Measurements from ENCODE around the gene TSPAN5.

Gene TSPAN5

GRCh38 chr4:98620087-98620784 lies 38.2 kb downstream of the TSPAN5 start:
- no peak for DNase-seq (ENCODE audit: low read depth in 2 of 3, low spot score in 2 of 3)

DNA sequence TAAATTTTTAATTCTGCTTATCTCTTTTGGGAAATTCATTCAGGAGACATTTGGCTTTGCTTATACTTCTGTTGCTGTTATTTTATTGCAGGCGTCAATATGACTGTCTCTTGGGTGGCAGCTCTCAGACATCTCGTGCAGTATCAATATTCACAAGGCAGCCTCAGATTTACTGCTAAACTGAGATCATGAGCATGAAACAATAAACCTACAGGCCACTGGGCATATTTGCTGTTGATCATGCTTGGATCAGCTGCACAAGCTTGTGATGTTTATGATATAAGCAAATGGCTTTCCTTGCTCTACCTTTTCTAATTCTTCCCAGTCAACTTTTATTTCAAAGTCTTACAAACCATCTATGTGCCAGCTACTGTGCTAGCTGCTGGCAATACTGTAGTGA lies 39.2 kb downstream of the TSPAN5 start:
- DNase-seq (ENCODE audit: low read depth in 2 of 3, low spot score in 2 of 3), result no peak

DNA sequence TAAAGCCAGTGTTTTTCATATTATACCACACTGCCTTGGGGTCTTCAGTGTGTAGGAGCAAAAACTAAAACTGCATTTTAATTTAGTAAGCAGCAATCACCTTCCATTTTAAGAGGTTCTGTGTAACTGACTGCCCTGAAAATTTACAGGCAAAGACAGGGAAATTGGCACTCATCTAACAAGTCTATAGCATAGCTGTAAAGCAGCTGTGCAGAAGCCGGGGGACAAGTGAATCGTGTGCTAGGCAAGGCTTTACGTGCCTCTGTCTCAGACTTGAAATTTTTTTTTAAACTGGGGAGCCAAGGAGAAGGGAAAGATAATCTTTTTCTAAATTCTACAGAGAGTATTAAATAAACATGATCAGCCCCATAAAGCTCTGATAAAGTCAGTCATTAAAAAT lies 39.7 kb downstream of the TSPAN5 start:
- no peak for DNase-seq (ENCODE audit: low read depth in 2 of 3, low spot score in 2 of 3)

DNA sequence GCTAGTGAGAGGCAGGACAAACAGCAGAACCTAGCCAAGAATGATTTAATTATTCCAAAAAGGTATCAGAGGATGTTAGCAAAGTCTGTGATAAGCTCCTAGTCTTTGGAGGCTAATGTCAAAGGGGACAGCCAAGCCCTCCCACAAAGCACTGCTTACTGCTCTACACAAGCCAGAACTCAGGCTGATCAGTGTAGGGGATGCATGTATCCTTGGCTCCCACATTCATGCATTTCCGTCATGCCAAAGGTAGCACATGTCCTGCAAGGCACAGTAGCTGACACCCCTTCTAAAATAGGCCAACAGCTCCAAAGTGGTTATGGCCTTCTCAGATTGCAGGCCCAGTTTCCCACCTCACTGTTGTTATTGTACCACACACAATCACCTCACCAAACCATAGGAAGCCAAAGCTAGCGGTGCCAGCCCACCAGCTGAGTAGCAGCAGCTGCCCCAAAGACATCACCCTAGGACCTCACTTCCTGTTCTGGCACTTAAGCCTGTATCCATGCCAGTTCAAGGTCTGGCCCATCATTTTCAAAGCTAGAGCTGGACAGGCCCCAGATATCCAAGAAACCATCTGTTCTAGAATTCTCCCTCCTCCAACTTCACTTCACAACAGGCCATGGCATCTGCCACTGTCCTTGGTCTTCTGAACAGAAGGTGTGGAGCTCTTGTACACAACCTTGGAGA lies 40.9 kb downstream of the TSPAN5 start:
- no peak for DNase-seq (ENCODE audit: low read depth in 2 of 3, low spot score in 2 of 3)

DNA sequence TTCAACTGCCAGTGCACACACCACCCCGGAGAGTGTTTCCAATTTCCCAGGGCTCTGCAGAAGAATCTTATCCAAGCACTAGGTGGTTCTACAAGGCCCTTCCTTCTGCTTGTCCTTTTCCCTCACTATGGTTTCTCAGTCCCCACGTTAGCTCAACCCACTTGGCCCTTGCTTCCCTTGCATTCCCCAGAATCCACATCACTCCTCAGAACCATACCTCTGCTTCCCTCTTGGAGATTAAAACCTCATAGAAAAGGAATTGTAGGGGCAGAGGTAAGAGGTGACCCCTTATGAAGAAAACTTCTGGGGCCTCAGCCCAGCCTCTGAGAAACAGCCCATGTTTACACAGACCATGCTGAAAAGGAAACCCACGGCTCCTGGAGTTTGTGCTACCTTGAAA lies 42.4 kb downstream of the TSPAN5 start:
- no peak for DNase-seq (ENCODE audit: low read depth in 2 of 3, low spot score in 2 of 3)

DNA sequence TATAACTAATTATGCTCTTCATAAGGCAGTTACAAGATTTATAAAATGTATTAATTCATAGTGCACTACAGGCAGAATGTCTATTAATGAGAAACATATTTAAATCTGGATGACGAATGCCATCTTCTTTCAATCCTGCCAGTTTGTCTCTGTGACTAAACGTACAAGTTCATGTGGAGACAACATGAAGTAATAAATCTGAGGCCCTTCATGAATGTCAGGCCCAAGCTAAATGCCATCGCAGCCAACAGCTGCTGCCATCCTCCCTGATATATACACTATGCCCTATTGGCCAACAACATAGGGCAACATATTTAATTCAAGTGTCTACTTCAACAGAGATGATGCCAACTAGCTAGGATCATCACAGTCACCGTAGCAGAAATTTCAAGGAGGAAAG lies 43.7 kb downstream of the TSPAN5 start:
- DNase-seq (ENCODE audit: low read depth in 2 of 3, low spot score in 2 of 3), result no peak

GRCh38 chr4:98614094-98614493 lies 44.3 kb downstream of the TSPAN5 start:
- no peak for DNase-seq (ENCODE audit: low read depth in 2 of 3, low spot score in 2 of 3)

GRCh38 chr4:98613453-98614075 lies 44.8 kb downstream of the TSPAN5 start:
- DNase-seq (ENCODE audit: low read depth in 2 of 3, low spot score in 2 of 3), result no peak

- no peak for DNase-seq (ENCODE audit: low read depth in 2 of 3, low spot score in 2 of 3)
Measured at GRCh38 chr4:98612318-98613250, 45.8 kb downstream of the TSPAN5 start.

- no peak for DNase-seq (ENCODE audit: low read depth in 2 of 3, low spot score in 2 of 3)
Measured at GRCh38 chr4:98611677-98612317, 46.6 kb downstream of the TSPAN5 start.

GRCh38 chr4:98610926-98611676 lies 47.3 kb downstream of the TSPAN5 start:
- no peak for DNase-seq (ENCODE audit: low read depth in 2 of 3, low spot score in 2 of 3)

GRCh38 chr4:98610431-98610830 lies 48.0 kb downstream of the TSPAN5 start:
- no peak for DNase-seq (ENCODE audit: low read depth in 2 of 3, low spot score in 2 of 3)

DNA sequence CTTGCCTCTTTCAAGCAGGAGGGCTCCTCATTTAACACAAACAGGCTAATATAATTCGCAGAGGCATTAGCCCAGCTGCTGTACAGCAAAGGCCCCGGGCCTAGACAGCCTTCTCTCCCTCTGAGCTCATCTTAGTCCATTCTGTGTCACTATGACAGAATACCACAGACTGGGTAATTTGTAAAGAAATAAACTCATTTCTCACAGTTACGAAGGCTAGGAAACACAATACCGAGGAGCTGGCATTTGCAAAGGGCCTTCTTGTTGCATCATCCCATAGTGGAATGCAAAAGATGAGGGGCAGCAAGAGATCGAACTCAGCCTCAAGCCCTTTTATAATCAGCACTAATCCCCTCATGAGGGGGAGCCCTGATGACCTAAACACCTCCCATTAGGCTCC lies 48.5 kb downstream of the TSPAN5 start:
- DNase-seq (ENCODE audit: low read depth in 2 of 3, low spot score in 2 of 3), result no peak

GRCh38 chr4:98608356-98608755 lies 50.1 kb downstream of the TSPAN5 start:
- DNase-seq (ENCODE audit: low read depth in 2 of 3, low spot score in 2 of 3), result no peak

DNA sequence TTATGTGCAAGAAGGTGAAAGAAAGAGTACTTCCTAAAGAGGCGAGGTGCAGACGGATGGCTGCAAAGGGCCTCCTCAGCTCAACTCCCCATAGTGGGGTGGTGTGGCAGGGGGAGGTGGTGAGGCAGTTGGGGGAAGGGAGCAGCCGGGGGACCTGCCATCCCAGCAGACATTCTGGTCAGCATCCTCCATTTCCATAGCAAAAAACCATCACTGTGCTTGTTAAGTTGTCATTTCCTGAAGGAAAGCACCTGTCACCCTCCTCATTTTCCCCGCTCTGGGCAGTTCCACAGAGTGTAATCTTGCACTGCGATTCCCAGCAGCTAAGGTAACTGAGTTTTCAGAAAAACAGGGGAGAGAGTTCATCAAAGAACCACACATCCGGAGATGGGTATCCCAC lies 51.5 kb downstream of the TSPAN5 start:
- DNase-seq (ENCODE audit: low read depth in 2 of 3, low spot score in 2 of 3), result no peak

- no peak for DNase-seq (ENCODE audit: low read depth in 2 of 3, low spot score in 2 of 3)
Measured at GRCh38 chr4:98605216-98605615, 53.2 kb downstream of the TSPAN5 start.

DNA sequence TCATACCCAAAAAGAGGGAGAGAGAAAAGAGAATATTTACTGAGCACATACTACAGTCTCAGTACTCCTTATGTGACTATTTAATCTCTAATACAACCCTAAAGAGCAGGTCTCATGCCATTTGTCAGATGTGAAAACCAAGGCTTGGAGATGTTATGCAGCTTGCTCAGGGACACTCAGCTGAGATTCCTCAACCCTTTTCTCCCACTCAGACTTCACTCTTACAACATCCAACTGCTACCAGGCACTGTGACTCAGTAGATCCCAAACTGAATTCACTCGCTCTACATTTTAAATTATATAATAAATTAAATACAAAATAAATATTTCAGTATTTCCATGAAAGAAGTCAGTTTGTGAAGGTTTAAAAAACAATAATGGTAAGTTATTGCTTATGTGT lies 53.7 kb downstream of the TSPAN5 start:
- no peak for DNase-seq (ENCODE audit: low read depth in 2 of 3, low spot score in 2 of 3)

DNA sequence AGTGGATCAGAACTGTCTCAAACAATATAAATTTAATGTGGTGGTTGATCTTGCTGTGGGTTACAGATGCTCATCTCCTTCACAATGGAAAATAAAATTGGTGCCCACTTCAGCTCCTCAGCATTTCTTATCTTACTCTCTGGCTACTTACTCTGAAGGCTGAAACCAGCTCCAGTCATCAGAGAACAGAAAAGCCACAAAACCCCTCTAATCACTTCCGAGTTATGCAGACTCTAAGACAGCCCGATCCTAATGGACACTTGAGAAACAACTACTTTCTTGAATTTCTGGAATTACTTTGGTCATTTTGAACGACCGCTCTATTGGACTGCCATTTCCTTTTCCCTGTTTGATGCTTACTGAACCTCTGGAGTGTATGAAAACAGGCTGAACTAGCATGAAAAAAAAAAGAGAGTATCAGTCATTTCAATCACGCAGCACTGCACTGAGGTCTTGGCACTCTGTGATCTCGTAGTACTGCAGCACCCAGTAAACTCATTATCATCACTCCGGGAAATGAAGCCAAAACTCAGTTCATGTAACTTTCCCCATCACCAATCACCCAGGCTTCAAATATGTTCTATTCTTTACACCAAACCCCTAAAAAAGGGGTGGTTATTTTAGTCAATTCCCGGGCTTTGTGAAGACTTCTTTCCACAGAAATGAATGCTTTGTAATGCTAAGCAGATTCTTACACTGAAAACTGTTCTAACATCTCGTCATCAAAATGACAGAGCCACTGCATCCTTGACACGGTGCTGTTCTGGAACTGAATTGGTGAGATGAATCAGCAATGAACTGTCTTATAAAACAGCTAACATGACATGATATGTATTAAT lies 54.5 kb downstream of the TSPAN5 start:
- DNase-seq (ENCODE audit: low read depth in 2 of 3, low spot score in 2 of 3), result no peak

DNA sequence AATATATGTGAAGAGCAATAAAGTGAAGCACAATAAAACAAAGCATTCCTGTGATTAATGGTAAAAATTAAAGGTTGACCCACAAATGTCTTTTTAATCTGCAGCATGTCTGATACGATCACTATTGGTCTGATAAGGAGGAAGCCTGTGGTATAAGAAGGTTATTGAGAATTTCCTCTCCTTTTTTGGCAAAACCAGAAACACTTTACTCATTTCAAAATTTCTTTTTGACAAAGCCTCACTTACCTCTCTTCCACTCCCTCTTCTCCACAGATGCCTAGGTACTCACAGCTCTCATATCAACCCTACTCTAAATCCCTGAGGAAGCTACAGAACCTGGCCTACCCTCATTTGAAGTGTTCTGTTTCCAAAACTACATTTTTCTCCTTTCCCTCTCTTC lies 56.1 kb downstream of the TSPAN5 start:
- DNase-seq (ENCODE audit: low read depth in 2 of 3, low spot score in 2 of 3), result no peak
